ENCODE data around the gene PTPRM. TPM values are rescaled to one million over a fixed set of nuclear protein-coding genes. Genes with fewer than 3 reads are reported as not detected.

Gene PTPRM
- total RNA-seq, 1 experiment from 2014 or later, result 14.5 TPM

DNA sequence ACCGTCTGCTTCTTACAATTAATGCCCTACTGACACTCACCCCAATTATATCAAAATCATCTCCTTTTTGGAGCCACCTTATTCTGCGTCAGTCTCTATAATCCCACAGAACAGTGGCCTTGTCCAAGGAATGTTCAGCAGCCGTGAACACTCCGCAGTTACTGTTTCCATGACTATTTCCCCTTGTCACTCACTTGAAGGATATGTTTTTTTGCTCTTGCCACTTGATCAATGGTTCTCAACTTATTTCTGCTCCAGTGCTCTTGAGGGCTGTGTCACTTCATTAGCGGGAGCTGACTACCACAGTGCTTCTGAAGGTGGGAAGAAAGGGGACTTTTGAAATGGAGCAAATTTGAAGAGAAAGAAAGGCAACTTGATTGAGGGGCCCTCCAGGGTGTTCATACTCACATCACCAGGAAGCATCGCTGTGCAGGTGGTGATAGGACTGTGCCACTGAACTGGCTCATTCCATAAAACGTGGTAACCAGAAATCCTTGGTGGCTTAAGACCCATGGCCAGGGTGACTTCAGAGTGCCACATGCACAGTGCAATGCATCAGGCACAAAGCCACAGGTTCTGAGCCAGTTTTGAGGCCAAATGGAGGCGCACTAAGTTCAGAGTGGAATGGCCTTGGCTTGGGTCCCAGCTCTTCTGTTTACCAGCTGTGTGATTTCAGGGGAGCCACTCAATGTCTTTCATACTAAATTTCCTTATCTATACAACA, 721.5 kb downstream of the PTPRM start:
- TF ChIP-seq ZNF274 (IDR thresholded peaks at IDR 0.05; ENCODE audit: low read depth, low read length), result no peak
- TF ChIP-seq, protein P1, sequence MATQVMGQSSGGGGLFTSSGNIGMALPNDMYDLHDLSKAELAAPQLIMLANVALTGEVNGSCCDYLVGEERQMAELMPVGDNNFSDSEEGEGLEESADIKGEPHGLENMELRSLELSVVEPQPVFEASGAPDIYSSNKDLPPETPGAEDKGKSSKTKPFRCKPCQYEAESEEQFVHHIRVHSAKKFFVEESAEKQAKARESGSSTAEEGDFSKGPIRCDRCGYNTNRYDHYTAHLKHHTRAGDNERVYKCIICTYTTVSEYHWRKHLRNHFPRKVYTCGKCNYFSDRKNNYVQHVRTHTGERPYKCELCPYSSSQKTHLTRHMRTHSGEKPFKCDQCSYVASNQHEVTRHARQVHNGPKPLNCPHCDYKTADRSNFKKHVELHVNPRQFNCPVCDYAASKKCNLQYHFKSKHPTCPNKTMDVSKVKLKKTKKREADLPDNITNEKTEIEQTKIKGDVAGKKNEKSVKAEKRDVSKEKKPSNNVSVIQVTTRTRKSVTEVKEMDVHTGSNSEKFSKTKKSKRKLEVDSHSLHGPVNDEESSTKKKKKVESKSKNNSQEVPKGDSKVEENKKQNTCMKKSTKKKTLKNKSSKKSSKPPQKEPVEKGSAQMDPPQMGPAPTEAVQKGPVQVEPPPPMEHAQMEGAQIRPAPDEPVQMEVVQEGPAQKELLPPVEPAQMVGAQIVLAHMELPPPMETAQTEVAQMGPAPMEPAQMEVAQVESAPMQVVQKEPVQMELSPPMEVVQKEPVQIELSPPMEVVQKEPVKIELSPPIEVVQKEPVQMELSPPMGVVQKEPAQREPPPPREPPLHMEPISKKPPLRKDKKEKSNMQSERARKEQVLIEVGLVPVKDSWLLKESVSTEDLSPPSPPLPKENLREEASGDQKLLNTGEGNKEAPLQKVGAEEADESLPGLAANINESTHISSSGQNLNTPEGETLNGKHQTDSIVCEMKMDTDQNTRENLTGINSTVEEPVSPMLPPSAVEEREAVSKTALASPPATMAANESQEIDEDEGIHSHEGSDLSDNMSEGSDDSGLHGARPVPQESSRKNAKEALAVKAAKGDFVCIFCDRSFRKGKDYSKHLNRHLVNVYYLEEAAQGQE (IDR thresholded peaks at IDR 0.05; ENCODE audit: low read depth), result no peak
- TF ChIP-seq RAD21 (IDR thresholded peaks at IDR 0.05; ENCODE audit: low read depth), result no peak
- no peak for TF ChIP-seq CBX3 (IDR thresholded peaks at IDR 0.05; ENCODE audit: low read depth)
- TF ChIP-seq SRF (IDR thresholded peaks at IDR 0.05; ENCODE audit: low read depth), result no peak
- TF ChIP-seq CEBPB (IDR thresholded peaks at IDR 0.05; ENCODE audit: low read depth), result no peak
- TF ChIP-seq YY1 (IDR thresholded peaks at IDR 0.05; ENCODE audit: extremely low read depth, insufficient replicate concordance, low read depth, low read length), result no peak
- TF ChIP-seq JUND (IDR thresholded peaks at IDR 0.05), result no peak
- TF ChIP-seq CTCF (IDR thresholded peaks at IDR 0.05 in 2 of 3, conservative IDR thresholded peaks at IDR 0.05 in 1 of 3; ENCODE audit: borderline replicate concordance in 1 of 3, insufficient read depth in 1 of 3, low read depth in 2 of 3, low read length in 2 of 3), result no peak
- no peak for TF ChIP-seq TCF7L2 (IDR thresholded peaks at IDR 0.05; ENCODE audit: borderline replicate concordance, extremely low read depth, insufficient read depth, insufficient read length)
- TF ChIP-seq SP1 (IDR thresholded peaks at IDR 0.05; ENCODE audit: low read depth), result no peak
- no peak for TF ChIP-seq EZH2phosphoT487 (IDR thresholded peaks at IDR 0.05; ENCODE audit: borderline replicate concordance)
- no peak for TF ChIP-seq SIN3A (IDR thresholded peaks at IDR 0.05; ENCODE audit: low read depth)
- TF ChIP-seq, protein P2, sequence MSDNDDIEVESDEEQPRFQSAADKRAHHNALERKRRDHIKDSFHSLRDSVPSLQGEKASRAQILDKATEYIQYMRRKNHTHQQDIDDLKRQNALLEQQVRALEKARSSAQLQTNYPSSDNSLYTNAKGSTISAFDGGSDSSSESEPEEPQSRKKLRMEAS (IDR thresholded peaks at IDR 0.05), result no peak
- CTCF ChIA-PET, result no interaction called here

More for the DNA sequence above, 721.5 kb downstream of the PTPRM start:
- Histone ChIP-seq H3K9me3 (ENCODE audit: control insufficient read depth in 1 of 2, insufficient read depth in 1 of 2, low read depth in 1 of 2, low read length in 2 of 2) (no peaks in the 10 kb centered on the region), H3K27me3 (ENCODE audit: insufficient read depth, low read length) (no peaks in the 10 kb centered on the region), H3K9me2 (ENCODE audit: insufficient read depth) (no peaks in the 10 kb centered on the region), H4K20me1 (ENCODE audit: insufficient read depth) (no peaks in the 10 kb centered on the region), H3K36me3 (ENCODE audit: control insufficient read depth in 1 of 2, insufficient read depth in 2 of 2, low read length in 2 of 2) (no peaks in the 10 kb centered on the region; a peak in 1 of 4 replicates), H3K4me2 (ENCODE audit: low read length) (no peak overlapping the region), H3K9ac (ENCODE audit: low read length) (no peak overlapping the region), H3K27ac (ENCODE audit: low read depth, low read length) (no peak overlapping the region), H3K4me3 (replicated peaks in 1 of 2; ENCODE audit: low read depth in 1 of 2, low read length in 2 of 2) (no peak overlapping the region), H3K4me1 (ENCODE audit: control insufficient read depth in 1 of 2, insufficient read depth in 2 of 2, low read length in 2 of 2) (no peaks in the 10 kb centered on the region), H2AFZ (ENCODE audit: low read depth, low read length, poor library complexity, severe bottlenecking) (no peak overlapping the region), H3K79me2 (ENCODE audit: insufficient read depth, low read length) (no peaks in the 10 kb centered on the region)
- POLR2A ChIA-PET, result no interaction called here
- intact Hi-C loops (cut with micrococcal nuclease), result no loop called here
- RAD21 ChIA-PET (ENCODE audit: low non-redundant PET in 1 of 2, low total read pairs in 2 of 2, uncharacterized antibody in 2 of 2, unreplicated experiment in 2 of 2), result no interaction called here
- ATAC-seq (no peak), DNase-seq (ENCODE audit: low read depth, low spot score) (no peak)
- BruUV-seq (replicated peaks), result no TSS peak

Data from HCT116 (cell line).